ENCODE data around the gene CEP131.

CEP131 gene

DNA sequence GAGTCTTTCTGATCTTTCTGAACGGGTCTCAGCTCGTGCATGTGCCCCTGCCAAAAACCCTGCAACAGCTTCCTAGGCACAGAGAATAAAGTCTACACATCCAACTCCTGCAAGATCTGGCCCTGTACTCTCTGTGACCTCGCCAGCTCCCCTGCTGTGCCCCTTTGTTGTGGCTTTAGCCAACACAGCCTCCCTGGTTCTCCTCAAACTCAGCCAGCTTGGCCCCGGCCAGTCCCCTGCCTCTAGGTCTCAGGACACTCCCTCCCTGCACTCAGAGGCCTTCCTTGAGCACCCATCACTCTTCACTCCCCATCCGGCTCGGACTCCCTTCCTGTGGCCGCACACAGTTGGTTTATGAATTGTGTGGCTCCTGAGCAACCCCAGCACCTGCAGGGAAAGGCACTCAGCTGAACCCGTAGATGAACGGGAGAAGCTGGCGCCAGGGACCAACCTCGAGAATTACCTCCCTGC is 1.4 kb downstream of the CEP131 start:
- DNase-seq (ENCODE audit: extremely low read depth, insufficient read length) = no peak
- TF ChIP-seq, protein P1, sequence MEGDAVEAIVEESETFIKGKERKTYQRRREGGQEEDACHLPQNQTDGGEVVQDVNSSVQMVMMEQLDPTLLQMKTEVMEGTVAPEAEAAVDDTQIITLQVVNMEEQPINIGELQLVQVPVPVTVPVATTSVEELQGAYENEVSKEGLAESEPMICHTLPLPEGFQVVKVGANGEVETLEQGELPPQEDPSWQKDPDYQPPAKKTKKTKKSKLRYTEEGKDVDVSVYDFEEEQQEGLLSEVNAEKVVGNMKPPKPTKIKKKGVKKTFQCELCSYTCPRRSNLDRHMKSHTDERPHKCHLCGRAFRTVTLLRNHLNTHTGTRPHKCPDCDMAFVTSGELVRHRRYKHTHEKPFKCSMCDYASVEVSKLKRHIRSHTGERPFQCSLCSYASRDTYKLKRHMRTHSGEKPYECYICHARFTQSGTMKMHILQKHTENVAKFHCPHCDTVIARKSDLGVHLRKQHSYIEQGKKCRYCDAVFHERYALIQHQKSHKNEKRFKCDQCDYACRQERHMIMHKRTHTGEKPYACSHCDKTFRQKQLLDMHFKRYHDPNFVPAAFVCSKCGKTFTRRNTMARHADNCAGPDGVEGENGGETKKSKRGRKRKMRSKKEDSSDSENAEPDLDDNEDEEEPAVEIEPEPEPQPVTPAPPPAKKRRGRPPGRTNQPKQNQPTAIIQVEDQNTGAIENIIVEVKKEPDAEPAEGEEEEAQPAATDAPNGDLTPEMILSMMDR (IDR thresholded peaks at IDR 0.05; ENCODE audit: insufficient read depth, low read length, poor library complexity, severe bottlenecking) = no peak
- peaks cover 3% of the 10 kb centered on the region for H3K36me3 ChIP-seq (ENCODE audit: control insufficient read depth, insufficient read depth, low read length)
- H3K4me3 ChIP-seq (replicated peaks; ENCODE audit: low read depth, low read length) = no peak overlapping the region
- no peaks in the 10 kb centered on the region for H3K27me3 ChIP-seq (replicated peaks; ENCODE audit: control insufficient read depth, insufficient read depth, low read length)

- TF ChIP-seq, protein P1 (IDR thresholded peaks at IDR 0.05; ENCODE audit: insufficient read depth, low read length, poor library complexity, severe bottlenecking) = no peak
Measured at GRCh38 chr17:81219476-81220180, 3.1 kb downstream of the CEP131 start.

GRCh38 chr17:81218991-81219390 is 3.8 kb downstream of the CEP131 start:
- no peaks in the 10 kb centered on the region for H3K27me3 ChIP-seq (replicated peaks; ENCODE audit: control insufficient read depth, insufficient read depth, low read length)
- peaks cover 3% of the 10 kb centered on the region for H3K36me3 ChIP-seq (ENCODE audit: control insufficient read depth, insufficient read depth, low read length)
- no peak overlapping the region for H3K4me3 ChIP-seq (replicated peaks; ENCODE audit: low read depth, low read length)
- DNase-seq (ENCODE audit: extremely low read depth, insufficient read length) = no peak
- TF ChIP-seq, protein P1 (IDR thresholded peaks at IDR 0.05; ENCODE audit: insufficient read depth, low read length, poor library complexity, severe bottlenecking) = no peak

More at GRCh38 chr17:81219476-81220180, 3.1 kb downstream of the CEP131 start:
- Histone ChIP-seq H3K4me3 (replicated peaks; ENCODE audit: low read depth, low read length) (no peak overlapping the region), H3K36me3 (ENCODE audit: control insufficient read depth, insufficient read depth, low read length) (peaks cover 3% of the 10 kb centered on the region), H3K27me3 (replicated peaks; ENCODE audit: control insufficient read depth, insufficient read depth, low read length) (no peaks in the 10 kb centered on the region)
- no peak for DNase-seq (ENCODE audit: extremely low read depth, insufficient read length)

DNA sequence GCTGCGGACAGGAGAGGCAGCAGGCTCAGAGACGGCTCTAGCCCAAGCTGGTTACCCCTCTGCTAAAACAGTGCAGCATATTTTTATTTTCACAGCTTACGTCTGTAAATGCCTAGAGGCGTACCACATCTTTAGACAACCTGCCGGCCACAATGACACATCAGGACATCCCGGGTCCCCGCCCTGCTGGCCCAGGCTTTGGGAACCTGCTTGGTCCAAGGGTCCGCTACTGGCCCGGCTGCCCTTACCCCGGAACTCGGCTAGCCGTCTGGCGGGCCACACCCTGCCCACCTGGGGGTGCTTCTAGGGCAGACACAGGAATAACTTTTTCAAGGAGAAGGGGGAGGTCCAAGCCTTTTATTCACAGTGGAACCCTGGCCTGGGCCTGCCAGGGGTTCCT is 4.3 kb downstream of the CEP131 start:
- no peak overlapping the region for H3K4me3 ChIP-seq (replicated peaks; ENCODE audit: low read depth, low read length)
- peaks cover 3% of the 10 kb centered on the region for H3K36me3 ChIP-seq (ENCODE audit: control insufficient read depth, insufficient read depth, low read length)
- TF ChIP-seq, protein P1 (IDR thresholded peaks at IDR 0.05; ENCODE audit: insufficient read depth, low read length, poor library complexity, severe bottlenecking) = no peak
- no peak for DNase-seq (ENCODE audit: extremely low read depth, insufficient read length)
- no peaks in the 10 kb centered on the region for H3K27me3 ChIP-seq (replicated peaks; ENCODE audit: control insufficient read depth, insufficient read depth, low read length)

- Histone ChIP-seq H3K4me3 (replicated peaks; ENCODE audit: low read depth, low read length) (no peak overlapping the region), H3K36me3 (ENCODE audit: control insufficient read depth, insufficient read depth, low read length) (peaks cover 3% of the 10 kb centered on the region), H3K27me3 (replicated peaks; ENCODE audit: control insufficient read depth, insufficient read depth, low read length) (no peaks in the 10 kb centered on the region)
- TF ChIP-seq, protein P1 (IDR thresholded peaks at IDR 0.05; ENCODE audit: insufficient read depth, low read length, poor library complexity, severe bottlenecking) = no peak
- DNase-seq (ENCODE audit: extremely low read depth, insufficient read length) = no peak
Measured at GRCh38 chr17:81217491-81217890, 5.3 kb downstream of the CEP131 start.

Measured in GM06990 (cell line).